Suprapubic skin (tissue), 4 donors: Measurements from ENCODE around the gene CDH15. TPM values are rescaled to one million over a fixed set of nuclear protein-coding genes. Genes with fewer than 3 reads are reported as not detected.
"Not testable (repeated sequence)": the region's sequence is repeated elsewhere in the genome, so short reads cannot be mapped to it uniquely, and the experiment has no call there.

Source experiments
- DNase-seq, 2 donors: peaks; one replicate each; pipeline ENCODE4 v3.0.0-alpha.2; 2019; ENCODE audit warnings: low spot score in 2 of 2
- H3K27ac ChIP-seq: fragments of 200-600 bp; sonication (generic); one replicate; pipeline ENCODE4 v1.5.1; 2019
- H3K27me3 ChIP-seq: fragments of 200-600 bp; sonication (generic); one replicate; pipeline ENCODE4 v1.5.1; 2019
- H3K36me3 ChIP-seq: fragments of 200-600 bp; sonication (generic); one replicate; pipeline ENCODE4 v1.5.1; 2019
- H3K4me1 ChIP-seq: fragments of 200-600 bp; sonication (generic); one replicate; pipeline ENCODE4 v1.5.1; 2019
- H3K4me3 ChIP-seq: fragments of 200-600 bp; sonication (generic); one replicate; pipeline ENCODE4 v1.5.1; 2019; ENCODE audit warnings: mild to moderate bottlenecking
- H3K9me3 ChIP-seq: fragments of 200-600 bp; sonication (generic); one replicate; pipeline ENCODE4 v1.5.1; 2019
- CTCF ChIP-seq, 2 donors: fragments of 200-600 bp in 1 of 2; fragments of 450-650 bp in 1 of 2; sonication (generic) in 1 of 2; IDR thresholded peaks; one replicate each; pipeline ENCODE4 v1.5.1; 2016 to 2019; ENCODE audit warnings: antibody characterized with exemption in 2 of 2, mild to moderate bottlenecking in 1 of 2, moderate library complexity in 1 of 2
- EP300 ChIP-seq: sonication (generic); formaldehyde crosslinking; IDR thresholded peaks from one replicate; pipeline ENCODE4 v1.6.1; 2017; ENCODE audit warnings: antibody characterized with exemption
- POLR2A ChIP-seq, 2 donors: fragments of 450-650 bp; IDR thresholded peaks; one replicate each; pipeline ENCODE4 v1.6.1; 2017; ENCODE audit warnings: antibody characterized with exemption in 2 of 2, mild to moderate bottlenecking in 2 of 2, moderate library complexity in 2 of 2
- POLR2AphosphoS5 ChIP-seq, 3 donors: sonication (generic); formaldehyde crosslinking; IDR thresholded peaks; one replicate each; pipeline ENCODE4 v1.6.1; 2017; ENCODE audit warnings: antibody characterized with exemption in 3 of 3
- WGBS: methylation state at CpG from one replicate; pipeline ENCODE4 v1.1.5; 2018; 5-methylcytosine and 5-hydroxymethylcytosine counted together
- total RNA-seq, 4 donors: library from RNA; depleted of rRNA; stranded (reverse); fragments of >200 nt; gene quantifications; one replicate each; pipeline ENCODE4 v1.1.0, GENCODE V29; 2016

Gene CDH15
- total RNA-seq, 4 donors from 2014 or later = 0.16 to 0.48 TPM; not detected in 2

DNA sequence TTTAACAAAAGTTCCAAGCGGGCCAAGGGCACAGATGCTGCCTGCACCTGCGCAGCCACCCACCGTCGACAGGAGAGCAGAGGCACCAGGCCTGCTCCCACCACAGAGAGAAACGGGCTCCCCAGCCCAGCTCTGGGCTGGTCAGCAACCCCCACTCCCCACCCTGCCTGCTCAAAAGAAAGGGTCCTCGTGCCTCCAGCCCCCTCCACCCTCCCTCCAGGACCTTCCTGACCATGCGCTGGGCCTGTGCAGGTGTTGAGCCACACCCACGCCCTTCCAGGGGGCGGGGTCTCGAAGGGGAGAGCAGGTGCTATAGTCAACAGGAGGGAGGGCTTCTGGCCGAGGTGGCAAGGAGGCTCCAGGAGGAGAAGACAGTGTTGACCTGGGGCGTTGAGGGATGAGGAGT is 71.2 kb downstream of the CDH15 start:
- H3K4me1 ChIP-seq = peaks cover 13% of the 10 kb centered on the region
- 39% methylated on average over 10 of the region's 12 CpGs for WGBS
- TF ChIP-seq POLR2AphosphoS5 (IDR thresholded peaks at IDR 0.05) (no peak), CTCF (IDR thresholded peaks at IDR 0.05) (no peak), EP300 (no peak), POLR2A (IDR thresholded peaks at IDR 0.05) (no peak)
- H3K36me3 ChIP-seq = no peaks in the 10 kb centered on the region
- H3K27me3 ChIP-seq = no peaks in the 10 kb centered on the region
- H3K9me3 ChIP-seq = no peaks in the 10 kb centered on the region
- no peak overlapping the region for H3K4me3 ChIP-seq
- no peak for DNase-seq
- no peak overlapping the region for H3K27ac ChIP-seq

DNA sequence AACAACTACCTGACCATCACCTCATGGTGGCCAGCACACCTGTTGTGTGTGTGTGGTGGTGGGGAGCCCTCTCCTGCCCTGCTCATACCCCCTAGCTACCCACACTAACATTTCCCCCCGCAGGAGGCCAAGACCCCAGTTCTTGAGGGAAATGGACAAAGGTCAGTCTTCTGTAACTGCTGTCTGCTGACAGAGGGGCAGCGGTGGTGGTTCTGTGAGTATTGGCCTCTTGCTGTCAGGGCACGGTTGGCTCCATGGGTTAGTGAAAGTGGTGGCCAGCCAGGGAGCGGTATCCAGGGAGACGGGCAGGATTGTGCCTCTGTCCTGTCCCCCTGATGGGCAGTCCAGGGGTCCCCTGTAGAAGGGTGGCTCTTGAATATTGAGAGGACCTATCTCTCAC is 72.1 kb downstream of the CDH15 start:
- no peak overlapping the region for H3K27ac ChIP-seq

GRCh38 chr16:89244264-89244663 is 72.7 kb downstream of the CDH15 start:
- H3K4me1 ChIP-seq = peaks cover 13% of the 10 kb centered on the region
- not testable (repeated sequence) for H3K4me3 ChIP-seq, H3K9me3 ChIP-seq, H3K36me3 ChIP-seq, DNase-seq, H3K27ac ChIP-seq, H3K27me3 ChIP-seq
- 58% methylated on average over 13 of the region's 13 CpGs for WGBS

More for the DNA sequence above, 72.1 kb downstream of the CDH15 start:
- Histone ChIP-seq H3K27me3 (no peaks in the 10 kb centered on the region), H3K36me3 (no peaks in the 10 kb centered on the region), H3K9me3 (no peaks in the 10 kb centered on the region), H3K4me3 (no peak overlapping the region), H3K4me1 (peaks cover 13% of the 10 kb centered on the region)
- TF ChIP-seq POLR2A (IDR thresholded peaks at IDR 0.05) = no peak
- TF ChIP-seq EP300 = no peak
- no peak for TF ChIP-seq CTCF (IDR thresholded peaks at IDR 0.05)
- TF ChIP-seq POLR2AphosphoS5 (IDR thresholded peaks at IDR 0.05) = no peak
- 76% methylated on average over 5 of the region's 5 CpGs for WGBS
- no peak for DNase-seq

DNA sequence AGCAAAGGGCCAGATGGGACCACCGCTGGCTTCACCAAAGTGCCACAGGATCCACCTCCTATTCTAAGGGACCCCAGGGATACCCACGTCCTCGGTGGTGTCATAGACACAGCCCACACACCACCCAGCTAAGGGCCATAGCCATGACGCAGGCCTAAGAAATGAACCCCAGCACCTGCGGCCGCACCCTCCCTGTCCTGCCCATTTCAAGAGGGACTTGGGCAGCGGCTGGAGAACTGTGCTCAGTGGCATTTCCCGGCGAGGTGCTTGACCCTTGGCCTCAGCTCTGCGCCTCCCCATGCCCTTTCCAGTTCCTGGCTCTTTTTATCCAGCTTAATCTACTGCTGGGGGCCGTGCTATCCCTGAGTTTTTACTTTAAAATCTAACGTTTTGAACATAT is 73.2 kb downstream of the CDH15 start:
- TF ChIP-seq POLR2A (IDR thresholded peaks at IDR 0.05) = no peak
- TF ChIP-seq CTCF (IDR thresholded peaks at IDR 0.05) = no peak
- TF ChIP-seq EP300 = no peak
- no peak for TF ChIP-seq POLR2AphosphoS5 (IDR thresholded peaks at IDR 0.05)
- Histone ChIP-seq H3K4me1 (peaks cover 13% of the 10 kb centered on the region), H3K27me3 (no peaks in the 10 kb centered on the region), H3K4me3 (no peak overlapping the region), H3K36me3 (no peaks in the 10 kb centered on the region), H3K9me3 (no peaks in the 10 kb centered on the region), H3K27ac (no peak overlapping the region)
- 71% methylated on average over 12 of the region's 12 CpGs for WGBS
- DNase-seq = no peak

Other genes starting within 250 kb of the CDH15 start
- gene CBFA2T3, start 194.5 kb upstream of the CDH15 start, total RNA-seq = 1 to 10 TPM; 1.5 to 6.6 (median 2.9) TPM
- gene ACSF3, start 77.9 kb upstream of the CDH15 start, total RNA-seq = 10 to 100 TPM; 26.1 to 55.1 (median 32.5) TPM
- gene SLC22A31, start 28.8 kb downstream of the CDH15 start, total RNA-seq = 1 to 10 TPM in 3 of 4 donors, under 1 TPM in 1; 0.72 to 6.6 (median 4.7) TPM
- 10 to 100 TPM; 22.0 to 69.6 (median 26.0) TPM for gene ZNF778, start 46.0 kb downstream of the CDH15 start, total RNA-seq